ENCODE results near the gene RNF227.

Gene RNF227

GRCh38 chr17:7929158-7930023, 13.3 kb upstream of the RNF227 start, which contains the start of gene KCNAB3:
Gene KCNAB3, minus strand, starts transcription at chr17:7929856. Its CDS starts 421 bp downstream, at chr17:7929435.
- DNase-seq, result peak; percentile 55

- no peak for DNase-seq
Observed at GRCh38 chr17:7927596-7927995, 11.5 kb upstream of the RNF227 start.

- DNase-seq, result peak; percentile 83
Observed at GRCh38 chr17:7922845-7923628, 6.9 kb upstream of the RNF227 start.

- no peak for DNase-seq
Observed at GRCh38 chr17:7922269-7922844, 6.3 kb upstream of the RNF227 start.

- DNase-seq, result no peak
Observed at GRCh38 chr17:7916808-7917207, 719 bp upstream of the RNF227 start.

GRCh38 chr17:7916385-7916682, 245 bp upstream of the RNF227 start:
- no peak for DNase-seq

GRCh38 chr17:7915179-7915610, 894 bp downstream of the RNF227 start:
- no peak for DNase-seq

- DNase-seq, result no peak
Observed at GRCh38 chr17:7912927-7913524, 3.1 kb downstream of the RNF227 start.

- no peak for DNase-seq
Observed at GRCh38 chr17:7911116-7911515, 5.0 kb downstream of the RNF227 start.

- DNase-seq, result no peak
Observed at GRCh38 chr17:7910711-7911110, 5.4 kb downstream of the RNF227 start.

- DNase-seq, result no peak
Observed at GRCh38 chr17:7910281-7910680, 5.8 kb downstream of the RNF227 start.

GRCh38 chr17:7909089-7909488, 7.0 kb downstream of the RNF227 start:
- DNase-seq, result no peak

- no peak for DNase-seq
Observed at GRCh38 chr17:7903154-7904103, 12.7 kb downstream of the RNF227 start.

- no peak for DNase-seq
Observed at GRCh38 chr17:7897773-7898172, 18.3 kb downstream of the RNF227 start.

GRCh38 chr17:7897090-7897489, 19.0 kb downstream of the RNF227 start:
- no peak for DNase-seq

GRCh38 chr17:7894866-7895265, 21.2 kb downstream of the RNF227 start:
- DNase-seq, result no peak

GRCh38 chr17:7894226-7894625, 21.9 kb downstream of the RNF227 start:
- DNase-seq, result no peak

GRCh38 chr17:7893187-7893880, 22.8 kb downstream of the RNF227 start:
- DNase-seq, result no peak

- peak; percentile 37 for DNase-seq
Observed at GRCh38 chr17:7889166-7889955, 26.7 kb downstream of the RNF227 start.

GRCh38 chr17:7888184-7888920, 27.7 kb downstream of the RNF227 start, which contains the start of gene CHD3:
Gene CHD3, plus strand, starts transcription at chr17:7888789. Its CDS starts 212 bp downstream, at chr17:7889001.
- DNase-seq, result peak; percentile 45

Measured in activated CD4-positive, alpha-beta T cell treated with anti-CD3 and anti-CD28 coated beads, Interleukin-2, amount 50 U/mL, for 1 hour (primary cell).